WTC11 (cell line): Measurements from ENCODE around the gene PIF1.

ENCODE experiments used
- ETV6 ChIP-seq: sonication (generic); formaldehyde crosslinking; IDR thresholded peaks from 2 replicates; pipeline ENCODE4 v1.8.1; 2022; ENCODE audit warnings: mild to moderate bottlenecking, missing genetic modification reagents
- KAT7 ChIP-seq: sonication (generic); formaldehyde crosslinking; IDR thresholded peaks from 2 replicates; pipeline ENCODE4 v1.8.1; 2023; ENCODE audit warnings: missing genetic modification reagents, mild to moderate bottlenecking, borderline replicate concordance
- NFYB ChIP-seq: sonication (generic); formaldehyde crosslinking; conservative IDR thresholded peaks from 2 replicates; pipeline ENCODE4 v1.8.0; 2022; ENCODE audit warnings: low read depth, missing genetic modification reagents
- TF ChIP-seq, protein P1 (sequence below): fragments of 200-600 bp; IDR thresholded peaks from 2 replicates; pipeline ENCODE4 v1.8.0; 2022; ENCODE audit warnings: antibody characterized with exemption
- TF ChIP-seq, protein P2 (sequence below): sonication (generic); formaldehyde crosslinking; IDR thresholded peaks from 2 replicates; pipeline ENCODE4 v1.8.0; 2022; ENCODE audit warnings: mild to moderate bottlenecking, missing genetic modification reagents
- TF ChIP-seq, protein P3 (sequence below): sonication (generic); formaldehyde crosslinking; IDR thresholded peaks from 2 replicates; pipeline ENCODE4 v1.8.1; 2023; ENCODE audit warnings: mild to moderate bottlenecking, missing genetic modification reagents, moderate library complexity

DNA sequence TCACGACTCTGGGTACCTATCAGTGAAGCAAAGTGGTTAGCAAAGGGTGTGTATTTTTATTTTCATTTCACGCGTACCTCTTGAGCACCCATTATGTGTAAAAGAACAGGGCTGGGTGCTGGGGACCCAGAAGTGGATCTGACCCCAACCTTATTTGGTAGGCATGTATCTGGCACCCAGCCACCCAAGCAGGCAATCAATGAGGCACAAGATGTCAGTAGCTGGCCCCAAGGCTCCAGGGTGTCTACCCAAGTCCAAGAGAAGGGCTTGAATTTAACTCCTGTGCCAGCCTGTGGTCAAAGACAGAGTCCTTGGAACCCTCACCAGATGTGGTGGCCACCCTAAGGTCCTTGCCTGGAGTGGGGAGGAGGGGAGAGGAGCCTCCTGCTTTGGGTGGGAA lies 22.0 kb upstream of the PIF1 start:
- TF ChIP-seq, protein P1, sequence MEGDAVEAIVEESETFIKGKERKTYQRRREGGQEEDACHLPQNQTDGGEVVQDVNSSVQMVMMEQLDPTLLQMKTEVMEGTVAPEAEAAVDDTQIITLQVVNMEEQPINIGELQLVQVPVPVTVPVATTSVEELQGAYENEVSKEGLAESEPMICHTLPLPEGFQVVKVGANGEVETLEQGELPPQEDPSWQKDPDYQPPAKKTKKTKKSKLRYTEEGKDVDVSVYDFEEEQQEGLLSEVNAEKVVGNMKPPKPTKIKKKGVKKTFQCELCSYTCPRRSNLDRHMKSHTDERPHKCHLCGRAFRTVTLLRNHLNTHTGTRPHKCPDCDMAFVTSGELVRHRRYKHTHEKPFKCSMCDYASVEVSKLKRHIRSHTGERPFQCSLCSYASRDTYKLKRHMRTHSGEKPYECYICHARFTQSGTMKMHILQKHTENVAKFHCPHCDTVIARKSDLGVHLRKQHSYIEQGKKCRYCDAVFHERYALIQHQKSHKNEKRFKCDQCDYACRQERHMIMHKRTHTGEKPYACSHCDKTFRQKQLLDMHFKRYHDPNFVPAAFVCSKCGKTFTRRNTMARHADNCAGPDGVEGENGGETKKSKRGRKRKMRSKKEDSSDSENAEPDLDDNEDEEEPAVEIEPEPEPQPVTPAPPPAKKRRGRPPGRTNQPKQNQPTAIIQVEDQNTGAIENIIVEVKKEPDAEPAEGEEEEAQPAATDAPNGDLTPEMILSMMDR = no peak
- TF ChIP-seq, protein P2, sequence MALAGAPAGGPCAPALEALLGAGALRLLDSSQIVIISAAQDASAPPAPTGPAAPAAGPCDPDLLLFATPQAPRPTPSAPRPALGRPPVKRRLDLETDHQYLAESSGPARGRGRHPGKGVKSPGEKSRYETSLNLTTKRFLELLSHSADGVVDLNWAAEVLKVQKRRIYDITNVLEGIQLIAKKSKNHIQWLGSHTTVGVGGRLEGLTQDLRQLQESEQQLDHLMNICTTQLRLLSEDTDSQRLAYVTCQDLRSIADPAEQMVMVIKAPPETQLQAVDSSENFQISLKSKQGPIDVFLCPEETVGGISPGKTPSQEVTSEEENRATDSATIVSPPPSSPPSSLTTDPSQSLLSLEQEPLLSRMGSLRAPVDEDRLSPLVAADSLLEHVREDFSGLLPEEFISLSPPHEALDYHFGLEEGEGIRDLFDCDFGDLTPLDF (CRISPR knock-in tag) = no peak
- TF ChIP-seq, protein P3, sequence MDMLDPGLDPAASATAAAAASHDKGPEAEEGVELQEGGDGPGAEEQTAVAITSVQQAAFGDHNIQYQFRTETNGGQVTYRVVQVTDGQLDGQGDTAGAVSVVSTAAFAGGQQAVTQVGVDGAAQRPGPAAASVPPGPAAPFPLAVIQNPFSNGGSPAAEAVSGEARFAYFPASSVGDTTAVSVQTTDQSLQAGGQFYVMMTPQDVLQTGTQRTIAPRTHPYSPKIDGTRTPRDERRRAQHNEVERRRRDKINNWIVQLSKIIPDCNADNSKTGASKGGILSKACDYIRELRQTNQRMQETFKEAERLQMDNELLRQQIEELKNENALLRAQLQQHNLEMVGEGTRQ = no peak
- TF ChIP-seq ETV6 (CRISPR knock-in tag) = no peak
- TF ChIP-seq KAT7 (CRISPR knock-in tag) = no peak
- TF ChIP-seq NFYB (CRISPR knock-in tag) = no peak
